BLaER1 (cell line): ENCODE data around the gene INSR.
A peak's percentile ranks its signal among the peaks of the same experiment; 100 is the strongest.

ENCODE experiments used
- H3K27ac ChIP-seq: shearing (Covaris generic); formaldehyde crosslinking; 2 replicates; pipeline ENCODE4 v1.8.1; 2022
- H3K27me3 ChIP-seq: shearing (Covaris generic); formaldehyde crosslinking; 2 replicates; pipeline ENCODE4 v1.8.1; 2022
- H3K36me3 ChIP-seq: shearing (Covaris generic); formaldehyde crosslinking; 2 replicates; pipeline ENCODE4 v1.8.1; 2022
- H3K4me1 ChIP-seq: shearing (Covaris generic); formaldehyde crosslinking; 2 replicates; pipeline ENCODE4 v1.8.1; 2022
- H3K4me2 ChIP-seq: shearing (Covaris generic); formaldehyde crosslinking; 2 replicates; pipeline ENCODE4 v1.8.1; 2022
- H3K4me3 ChIP-seq: shearing (Covaris generic); formaldehyde crosslinking; 2 replicates; pipeline ENCODE4 v1.8.1; 2022
- H3K9ac ChIP-seq: shearing (Covaris generic); formaldehyde crosslinking; 2 replicates; pipeline ENCODE4 v1.8.1; 2022
- H3K9me3 ChIP-seq: shearing (Covaris generic); formaldehyde crosslinking; 2 replicates; pipeline ENCODE4 v1.8.1; 2022
- H4K20me1 ChIP-seq: shearing (Covaris generic); formaldehyde crosslinking; 2 replicates; pipeline ENCODE4 v1.8.1; 2022
- Cebpa-rat ChIP-seq: shearing (Covaris generic); IDR thresholded peaks from 2 replicates; pipeline ENCODE4 v1.8.1; 2022

Gene INSR

DNA sequence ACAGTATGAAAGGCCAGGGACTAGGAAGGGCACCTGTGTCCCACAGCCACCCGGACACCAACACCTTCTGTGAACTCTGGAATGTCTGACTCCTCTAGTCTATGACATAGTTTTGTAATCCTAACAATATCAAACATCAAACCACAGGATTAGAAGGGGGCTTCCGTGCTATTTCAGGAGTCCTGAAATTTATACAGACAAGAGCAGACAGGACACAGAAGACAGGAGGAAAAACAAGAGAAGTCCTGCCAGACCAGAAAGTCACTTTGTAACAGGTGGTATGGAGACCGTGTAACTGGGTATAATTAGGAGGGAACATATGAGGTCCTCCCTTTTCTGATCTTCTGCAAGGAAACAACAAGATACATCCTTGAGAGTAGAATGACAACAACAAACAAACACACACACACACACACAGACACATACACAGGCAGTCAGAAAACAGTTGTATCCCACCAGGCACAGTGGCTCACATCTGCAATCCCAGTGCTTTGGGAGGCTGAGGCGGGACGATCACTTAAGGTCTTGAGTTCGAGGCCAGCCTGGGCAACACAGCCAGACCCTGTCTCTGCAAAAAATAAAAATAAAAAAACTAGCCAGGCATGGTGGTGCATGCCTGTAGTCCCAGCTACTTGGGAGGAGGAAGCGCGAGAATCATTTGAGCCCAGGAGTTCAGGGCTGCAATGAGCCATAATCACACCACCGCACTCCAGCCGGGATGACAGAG lies 13.1 kb downstream of the INSR start:
- peaks cover 99% of the 10 kb centered on the region for H3K36me3 ChIP-seq
- H3K4me1 ChIP-seq: peaks cover 96% of the 10 kb centered on the region
- peak overlapping the region; percentile 49 for H3K4me2 ChIP-seq
- peak overlapping the region; percentile 1; the same call in 1 of the 2 replicates for H3K9ac ChIP-seq
- H4K20me1 ChIP-seq: peaks cover 99% of the 10 kb centered on the region
- peaks cover 8% of the 10 kb centered on the region; the same call in 1 of the 2 replicates for H3K9me3 ChIP-seq
- H3K27me3 ChIP-seq: no peaks in the 10 kb centered on the region
- no peak for TF ChIP-seq Cebpa-rat
- 0 out of 2 replicates have a peak overlapping the region, but pooled peaks have one; percentile 35 for H3K27ac ChIP-seq
- H3K4me3 ChIP-seq: no peak overlapping the region

DNA sequence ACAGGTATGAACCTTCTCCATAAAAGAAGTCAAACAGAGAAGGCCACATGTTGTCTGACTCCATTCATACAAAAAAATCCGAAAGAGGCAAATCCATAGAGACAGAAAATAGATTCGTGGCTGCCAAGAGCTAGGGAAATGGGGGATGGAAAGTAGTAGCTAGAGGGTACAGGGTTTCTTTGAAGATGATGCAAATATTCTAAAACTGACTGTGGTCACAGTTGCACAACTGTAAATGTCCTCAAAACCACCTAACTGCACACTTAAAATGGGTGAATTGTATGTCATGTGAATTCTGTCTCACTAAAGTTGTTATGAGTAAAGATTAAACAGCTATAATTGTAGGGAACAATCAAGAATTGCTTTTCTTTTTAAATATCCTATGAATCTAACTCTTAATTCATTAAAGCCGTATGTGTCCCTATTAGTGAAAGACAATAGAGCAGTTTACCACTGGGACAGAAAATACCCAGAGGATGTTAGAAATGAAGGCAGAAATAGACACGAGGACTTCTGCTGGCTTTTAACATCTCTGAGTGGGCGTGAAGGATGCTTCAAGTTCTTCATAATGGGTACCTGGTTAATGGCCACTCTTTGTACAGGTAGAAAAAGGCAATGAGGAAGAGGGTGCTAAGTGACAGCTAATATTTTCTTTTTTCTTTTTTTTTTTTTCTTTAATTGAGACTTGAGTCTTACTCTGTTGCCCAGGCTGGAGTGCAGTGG lies 21.2 kb downstream of the INSR start:
- peak overlapping the region; percentile 44 for H3K4me3 ChIP-seq
- no peaks in the 10 kb centered on the region for H3K27me3 ChIP-seq
- H3K27ac ChIP-seq: peak overlapping the region; percentile 96
- H3K4me1 ChIP-seq: peaks cover 73% of the 10 kb centered on the region
- H4K20me1 ChIP-seq: peaks cover 40% of the 10 kb centered on the region
- H3K9ac ChIP-seq: peak overlapping the region; percentile 80
- peak; percentile 97; the same call in 1 of the 2 replicates for TF ChIP-seq Cebpa-rat
- H3K36me3 ChIP-seq: peaks cover 75% of the 10 kb centered on the region
- H3K4me2 ChIP-seq: peak overlapping the region; percentile 91
- peaks cover 20% of the 10 kb centered on the region for H3K9me3 ChIP-seq

- Histone ChIP-seq H3K4me2 (no peak overlapping the region), H3K36me3 (peaks cover 82% of the 10 kb centered on the region), H3K9ac (no peak overlapping the region), H3K27ac (peak overlapping the region; percentile 26; the same call in 1 of the 2 replicates), H4K20me1 (peaks cover 57% of the 10 kb centered on the region), H3K4me3 (no peak overlapping the region), H3K27me3 (no peaks in the 10 kb centered on the region), H3K9me3 (peaks cover 27% of the 10 kb centered on the region), H3K4me1 (peaks cover 53% of the 10 kb centered on the region)
- no peak for TF ChIP-seq Cebpa-rat
Observed at GRCh38 chr19:7268705-7269098, 25.5 kb downstream of the INSR start.

GRCh38 chr19:7267792-7268704 lies 26.2 kb downstream of the INSR start:
- H3K27ac ChIP-seq: no peak overlapping the region
- peaks cover 54% of the 10 kb centered on the region for H3K4me1 ChIP-seq
- TF ChIP-seq Cebpa-rat: no peak
- no peak overlapping the region for H3K4me2 ChIP-seq
- H3K36me3 ChIP-seq: peaks cover 88% of the 10 kb centered on the region
- H4K20me1 ChIP-seq: peaks cover 64% of the 10 kb centered on the region
- peaks cover 27% of the 10 kb centered on the region for H3K9me3 ChIP-seq
- 0 out of 2 replicates have a peak overlapping the region, but pooled peaks have one; percentile 7 for H3K4me3 ChIP-seq
- no peak overlapping the region for H3K9ac ChIP-seq
- H3K27me3 ChIP-seq: no peaks in the 10 kb centered on the region

- H3K4me3 ChIP-seq: no peak overlapping the region
- H4K20me1 ChIP-seq: peaks cover 74% of the 10 kb centered on the region
- peaks cover 100% of the 10 kb centered on the region for H3K36me3 ChIP-seq
- H3K27me3 ChIP-seq: no peaks in the 10 kb centered on the region
- H3K9me3 ChIP-seq: peaks cover 27% of the 10 kb centered on the region
- peaks cover 57% of the 10 kb centered on the region for H3K4me1 ChIP-seq
- no peak for TF ChIP-seq Cebpa-rat
- H3K9ac ChIP-seq: no peak overlapping the region
- no peak overlapping the region for H3K4me2 ChIP-seq
- no peak overlapping the region for H3K27ac ChIP-seq
Observed at GRCh38 chr19:7266832-7267231, 27.4 kb downstream of the INSR start.

- Histone ChIP-seq H3K4me1 (peaks cover 57% of the 10 kb centered on the region), H4K20me1 (peaks cover 81% of the 10 kb centered on the region), H3K27me3 (no peaks in the 10 kb centered on the region), H3K9ac (peak overlapping the region; percentile 24; the same call in 1 of the 2 replicates), H3K4me2 (no peak overlapping the region), H3K36me3 (peaks cover 100% of the 10 kb centered on the region), H3K27ac (peak overlapping the region; percentile 10; the same call in 1 of the 2 replicates), H3K4me3 (no peak overlapping the region), H3K9me3 (peaks cover 27% of the 10 kb centered on the region)
- no peak for TF ChIP-seq Cebpa-rat
Observed at GRCh38 chr19:7265963-7266362, 28.3 kb downstream of the INSR start.

DNA sequence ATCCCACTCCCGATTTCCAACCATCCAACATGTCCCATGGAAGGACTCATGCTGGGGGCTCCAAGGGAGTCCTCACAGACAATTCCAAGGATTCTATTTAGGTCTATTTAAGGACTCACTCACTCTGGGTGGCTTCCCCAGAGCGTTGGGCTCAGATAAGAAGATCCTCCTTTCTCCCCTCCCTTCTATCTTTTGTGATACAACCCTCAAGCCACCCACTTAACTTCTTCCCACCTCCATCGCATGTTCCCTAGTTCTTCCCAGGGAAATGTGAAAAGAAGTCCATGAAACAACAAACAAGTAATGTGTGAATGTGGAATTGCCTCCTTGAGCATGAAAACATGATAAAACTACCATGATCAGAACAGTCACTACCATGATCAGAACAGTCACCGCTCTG lies 29.4 kb downstream of the INSR start:
- Histone ChIP-seq H3K36me3 (peaks cover 100% of the 10 kb centered on the region), H3K27me3 (no peaks in the 10 kb centered on the region), H3K4me1 (peaks cover 58% of the 10 kb centered on the region), H3K9ac (no peak overlapping the region), H3K4me3 (no peak overlapping the region), H3K9me3 (peaks cover 27% of the 10 kb centered on the region), H3K27ac (no peak overlapping the region), H3K4me2 (peak overlapping the region; percentile 56), H4K20me1 (peaks cover 92% of the 10 kb centered on the region)
- no peak for TF ChIP-seq Cebpa-rat

DNA sequence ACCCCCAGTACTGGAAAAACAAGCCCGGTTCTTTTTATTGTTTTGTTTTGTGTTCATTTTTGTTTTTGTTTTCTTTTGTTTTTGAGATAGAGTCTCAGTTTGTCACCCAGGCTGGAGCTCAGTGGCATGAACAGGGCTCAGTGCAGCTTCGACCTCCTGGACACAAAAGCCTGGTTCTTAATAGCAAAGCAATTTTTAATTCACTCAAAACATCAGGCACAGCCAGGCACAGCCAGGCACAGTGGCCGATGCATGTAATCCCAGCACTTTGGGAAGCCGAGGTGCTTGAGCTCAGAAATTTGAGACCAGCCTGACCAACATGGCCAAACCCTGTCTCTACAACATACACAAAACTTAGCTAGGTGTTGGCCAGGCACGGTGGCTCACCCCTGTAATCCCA lies 30.7 kb downstream of the INSR start:
- Histone ChIP-seq H3K36me3 (peaks cover 100% of the 10 kb centered on the region), H3K4me2 (peak overlapping the region; percentile 56), H3K27ac (peak overlapping the region; percentile 59), H3K4me1 (peaks cover 70% of the 10 kb centered on the region), H3K9me3 (peaks cover 21% of the 10 kb centered on the region), H3K27me3 (no peaks in the 10 kb centered on the region), H3K4me3 (no peak overlapping the region), H3K9ac (0 out of 2 replicates have a peak overlapping the region, but pooled peaks have one; percentile 13), H4K20me1 (peaks cover 100% of the 10 kb centered on the region)
- TF ChIP-seq Cebpa-rat: no peak

DNA sequence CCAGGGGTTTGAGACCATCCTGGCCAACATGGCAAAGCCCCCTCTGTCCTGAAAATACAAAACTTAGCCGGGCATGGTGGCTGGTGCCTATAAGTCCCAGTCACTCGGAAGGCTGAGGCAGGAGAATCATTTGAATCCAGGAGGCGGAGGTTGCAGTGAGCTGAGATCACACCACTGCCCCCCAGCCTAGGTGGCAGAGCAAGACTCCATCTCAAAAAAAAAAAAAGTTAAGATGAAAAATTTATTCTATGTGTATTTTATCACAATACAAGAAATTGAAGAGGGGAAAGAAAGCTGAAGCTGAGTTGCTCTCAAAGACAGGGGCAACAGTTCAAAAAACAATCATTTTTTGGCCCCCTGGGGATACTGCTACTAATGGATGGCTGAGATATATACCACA lies 31.1 kb downstream of the INSR start:
- Histone ChIP-seq H3K9ac (0 out of 2 replicates have a peak overlapping the region, but pooled peaks have one; percentile 13), H3K4me1 (peaks cover 75% of the 10 kb centered on the region), H4K20me1 (peaks cover 100% of the 10 kb centered on the region), H3K4me3 (no peak overlapping the region), H3K36me3 (peaks cover 100% of the 10 kb centered on the region), H3K9me3 (peaks cover 16% of the 10 kb centered on the region), H3K27me3 (no peaks in the 10 kb centered on the region), H3K4me2 (peak overlapping the region; percentile 56), H3K27ac (peak overlapping the region; percentile 59)
- TF ChIP-seq Cebpa-rat: no peak
